HG03521 (cell line): Measurements from ENCODE around the gene TP73.

Experiments used
- ATAC-seq: cut with Tn5 transposase; IDR thresholded peaks from one replicate; pipeline ENCODE4 v1.9.1; 2021; ENCODE audit warnings: mild to moderate bottlenecking, moderate library complexity; ENCODE audit not compliant: unreplicated experiment

Gene TP73

GRCh38 chr1:3651026-3651929 is 1.0 kb upstream of the TP73 start:
- no peak for ATAC-seq

GRCh38 chr1:3652548-3653285 is 401 bp downstream of the TP73 start:
- ATAC-seq = no peak

GRCh38 chr1:3653286-3653618 is 936 bp downstream of the TP73 start:
- ATAC-seq = no peak

GRCh38 chr1:3654549-3655281 is 2.4 kb downstream of the TP73 start:
- no peak for ATAC-seq

GRCh38 chr1:3656450-3657095 is 4.3 kb downstream of the TP73 start:
- ATAC-seq = no peak

GRCh38 chr1:3657096-3657475 is 4.8 kb downstream of the TP73 start:
- no peak for ATAC-seq

GRCh38 chr1:3657578-3658230 is 5.4 kb downstream of the TP73 start:
- no peak for ATAC-seq

- ATAC-seq = no peak
Observed at GRCh38 chr1:3658231-3658615, 5.9 kb downstream of the TP73 start.

GRCh38 chr1:3659093-3659492 is 6.8 kb downstream of the TP73 start:
- ATAC-seq = no peak

- ATAC-seq = no peak
Observed at GRCh38 chr1:3660704-3661103, 8.4 kb downstream of the TP73 start.

GRCh38 chr1:3661631-3662030 is 9.3 kb downstream of the TP73 start:
- no peak for ATAC-seq

GRCh38 chr1:3662080-3662671 is 9.9 kb downstream of the TP73 start:
- no peak for ATAC-seq

- ATAC-seq = no peak
Observed at GRCh38 chr1:3663999-3664699, 11.8 kb downstream of the TP73 start.

- no peak for ATAC-seq
Observed at GRCh38 chr1:3664700-3665375, 12.5 kb downstream of the TP73 start.

- no peak for ATAC-seq
Observed at GRCh38 chr1:3668148-3668547, 15.8 kb downstream of the TP73 start.

GRCh38 chr1:3668585-3669300 is 16.4 kb downstream of the TP73 start:
- no peak for ATAC-seq

- no peak for ATAC-seq
Observed at GRCh38 chr1:3669421-3669821, 17.1 kb downstream of the TP73 start.

- no peak for ATAC-seq
Observed at GRCh38 chr1:3669971-3670431, 17.7 kb downstream of the TP73 start.
